T-helper 1 cell treated with Interleukin-12 subunit alpha and Interleukin-12 subunit beta and Interleukin-4 antibody, amounts not matched to agents 30 μg/mL and 1 μg/mL, for 36 hours (primary cell): Measurements from ENCODE around the gene XRCC5.
A peak's percentile ranks its signal among the peaks of the same experiment; 100 is the strongest.

Source experiments
- H3K27ac Mint-ChIP-seq: one replicate; pipeline ENCODE4 v1.8.0; 2021; ENCODE audit warnings: mild to moderate bottlenecking, mixed read lengths
- H3K27me3 Mint-ChIP-seq: one replicate; pipeline ENCODE4 v1.8.0; 2021; ENCODE audit warnings: low read depth, mixed read lengths
- H3K36me3 Mint-ChIP-seq: one replicate; pipeline ENCODE4 v1.8.0; 2021; ENCODE audit warnings: low read depth, mixed read lengths
- H3K4me1 Mint-ChIP-seq: one replicate; pipeline ENCODE4 v1.8.0; 2021; ENCODE audit warnings: low read depth, mixed read lengths
- H3K4me3 Mint-ChIP-seq: one replicate; pipeline ENCODE4 v1.8.0; 2021; ENCODE audit warnings: mild to moderate bottlenecking, moderate library complexity, mixed read lengths
- H3K9me3 Mint-ChIP-seq: one replicate; pipeline ENCODE4 v1.8.0; 2021; ENCODE audit warnings: mixed read lengths

The XRCC5 gene

DNA sequence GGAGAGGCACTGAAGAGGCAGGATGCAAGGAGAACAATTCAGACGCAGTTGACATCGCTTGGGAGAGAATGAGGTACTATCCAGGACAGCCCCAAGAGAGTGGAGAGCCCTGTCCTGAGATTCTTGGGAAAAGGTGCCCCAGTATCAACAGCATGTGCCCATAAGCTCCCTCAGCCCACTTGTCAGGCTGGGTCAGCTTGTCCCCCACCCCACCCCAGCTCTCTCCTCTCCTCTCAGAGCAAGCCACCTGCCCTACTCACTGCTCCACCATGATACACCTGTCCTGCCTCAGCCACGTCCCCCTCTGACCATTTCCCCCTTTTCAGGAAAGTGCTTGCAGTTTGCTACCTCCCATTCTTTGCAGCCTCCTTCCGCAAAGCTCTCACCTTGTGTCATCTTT is 111.8 kb downstream of the XRCC5 start:
- no peak overlapping the region for H3K4me3 Mint-ChIP-seq
- no peaks in the 10 kb centered on the region for H3K9me3 Mint-ChIP-seq
- H3K36me3 Mint-ChIP-seq, result peaks cover 13% of the 10 kb centered on the region
- H3K27me3 Mint-ChIP-seq, result no peaks in the 10 kb centered on the region
- H3K27ac Mint-ChIP-seq, result peak overlapping the region; percentile 26
- peaks cover 58% of the 10 kb centered on the region for H3K4me1 Mint-ChIP-seq

DNA sequence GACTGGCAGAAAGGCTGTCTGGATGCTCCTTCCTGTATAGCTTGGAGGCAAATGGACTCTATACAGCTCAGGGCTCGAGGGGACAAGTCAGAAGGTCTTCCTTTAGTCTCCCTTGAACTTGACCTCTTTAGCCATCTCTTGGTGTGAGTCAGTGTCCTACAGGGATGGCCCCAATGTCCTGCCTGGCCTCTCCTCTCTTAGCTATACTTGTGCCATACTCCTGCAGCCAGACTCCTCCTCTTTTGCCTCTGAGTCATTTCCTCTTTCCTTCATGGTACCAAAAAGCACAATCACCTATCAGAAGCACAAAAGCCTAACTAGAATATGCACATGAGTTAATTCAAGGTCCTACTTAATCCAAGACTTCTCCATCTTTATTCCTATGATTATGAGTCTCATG is 112.7 kb downstream of the XRCC5 start:
- H3K9me3 Mint-ChIP-seq, result no peaks in the 10 kb centered on the region
- peak overlapping the region; percentile 6 for H3K27ac Mint-ChIP-seq
- H3K27me3 Mint-ChIP-seq, result no peaks in the 10 kb centered on the region
- peaks cover 51% of the 10 kb centered on the region for H3K4me1 Mint-ChIP-seq
- H3K4me3 Mint-ChIP-seq, result peak overlapping the region; percentile 0
- peaks cover 13% of the 10 kb centered on the region for H3K36me3 Mint-ChIP-seq

DNA sequence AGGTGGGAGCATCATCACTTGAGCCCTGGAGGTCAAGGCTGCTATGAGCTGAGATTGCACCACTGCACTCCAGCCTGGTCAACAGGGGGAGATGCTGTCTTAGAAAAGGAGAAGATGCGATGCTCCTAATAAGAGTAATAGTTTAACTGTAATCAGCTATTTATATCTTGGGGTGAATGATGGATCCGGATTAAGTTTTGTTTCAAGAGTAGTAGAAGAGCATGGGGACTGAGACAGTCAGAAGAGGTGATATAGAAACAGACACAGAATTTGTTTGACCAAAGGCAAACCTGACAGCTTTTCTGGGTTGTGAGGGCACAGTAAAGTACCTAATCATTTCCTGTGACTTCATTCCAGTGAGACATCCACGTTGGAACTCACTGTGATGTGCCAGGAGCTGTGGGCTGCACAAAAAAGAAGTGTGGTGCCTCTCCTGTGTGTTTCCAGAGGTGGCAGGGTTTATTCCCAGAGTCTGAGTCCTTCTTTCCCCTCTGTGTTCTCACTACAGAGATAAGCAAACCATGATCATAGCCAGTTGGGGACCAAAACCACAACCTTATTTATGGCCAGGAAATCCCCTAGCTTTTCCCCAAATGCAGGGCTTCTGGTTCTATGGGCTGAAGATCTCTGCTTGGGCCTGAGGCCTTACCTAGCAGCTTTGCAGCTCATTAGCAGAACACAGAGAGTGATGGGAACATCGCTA is 113.7 kb downstream of the XRCC5 start:
- no peaks in the 10 kb centered on the region for H3K27me3 Mint-ChIP-seq
- peak overlapping the region; percentile 58 for H3K27ac Mint-ChIP-seq
- no peaks in the 10 kb centered on the region for H3K9me3 Mint-ChIP-seq
- H3K4me3 Mint-ChIP-seq, result peak overlapping the region; percentile 30
- H3K4me1 Mint-ChIP-seq, result peaks cover 41% of the 10 kb centered on the region
- peaks cover 13% of the 10 kb centered on the region for H3K36me3 Mint-ChIP-seq

DNA sequence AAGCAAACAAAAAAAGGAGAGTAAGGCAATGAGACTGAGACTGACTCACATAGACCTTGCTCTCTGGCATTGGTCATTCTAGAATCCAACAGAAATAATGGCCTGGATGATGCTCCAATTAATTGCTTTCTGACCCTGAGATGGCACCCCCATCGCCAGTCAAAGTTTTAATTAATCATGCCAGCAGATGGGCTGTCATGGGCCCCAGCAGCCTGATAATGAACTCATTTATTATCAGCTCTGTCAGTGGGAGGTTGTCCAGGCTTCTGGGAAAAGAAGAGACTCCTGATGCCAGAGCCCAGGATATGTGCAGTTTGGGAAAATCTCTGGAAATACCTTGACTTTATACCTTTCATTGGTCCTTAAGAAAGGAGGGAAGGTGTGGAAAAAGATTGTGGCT is 115.2 kb downstream of the XRCC5 start:
- peaks cover 32% of the 10 kb centered on the region for H3K4me1 Mint-ChIP-seq
- no peaks in the 10 kb centered on the region for H3K27me3 Mint-ChIP-seq
- H3K27ac Mint-ChIP-seq, result no peak overlapping the region
- peaks cover 5% of the 10 kb centered on the region for H3K36me3 Mint-ChIP-seq
- H3K9me3 Mint-ChIP-seq, result no peaks in the 10 kb centered on the region
- no peak overlapping the region for H3K4me3 Mint-ChIP-seq

DNA sequence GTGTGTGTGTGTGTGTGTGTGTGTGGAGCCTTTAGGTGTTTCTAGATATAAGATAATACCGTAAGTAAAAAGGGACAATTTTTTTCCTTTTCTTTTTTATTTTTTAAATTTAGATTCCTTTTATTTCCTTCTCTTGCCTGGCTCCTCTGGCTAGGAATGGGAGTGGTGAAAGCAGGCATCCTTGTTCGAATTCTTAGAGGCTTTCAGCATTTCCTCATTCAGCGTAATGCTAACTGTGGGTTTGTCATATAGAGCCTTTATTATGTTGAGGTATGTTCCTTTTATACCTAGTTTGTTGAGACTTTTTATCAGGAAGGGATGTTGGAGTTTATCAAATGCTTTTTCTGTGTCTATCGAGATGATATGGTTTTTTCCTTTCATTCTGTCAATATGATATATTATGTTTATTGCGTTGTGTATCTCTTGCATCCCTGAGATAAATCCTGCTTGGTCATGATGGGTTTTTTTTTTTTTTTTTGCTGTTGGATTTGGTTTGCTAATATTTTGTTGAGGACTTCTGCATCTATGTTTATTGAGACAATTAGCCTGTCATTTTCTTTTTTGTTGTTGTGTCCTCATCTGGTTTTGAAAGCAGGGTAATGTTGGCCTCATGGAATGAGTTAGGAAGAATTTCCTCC is 120.2 kb downstream of the XRCC5 start:
- Mint-ChIP-seq H3K36me3 (peaks cover 16% of the 10 kb centered on the region), H3K4me3 (no peak overlapping the region), H3K9me3 (peaks cover 31% of the 10 kb centered on the region), H3K27ac (no peak overlapping the region), H3K27me3 (peaks cover 4% of the 10 kb centered on the region), H3K4me1 (peaks cover 4% of the 10 kb centered on the region)

DNA sequence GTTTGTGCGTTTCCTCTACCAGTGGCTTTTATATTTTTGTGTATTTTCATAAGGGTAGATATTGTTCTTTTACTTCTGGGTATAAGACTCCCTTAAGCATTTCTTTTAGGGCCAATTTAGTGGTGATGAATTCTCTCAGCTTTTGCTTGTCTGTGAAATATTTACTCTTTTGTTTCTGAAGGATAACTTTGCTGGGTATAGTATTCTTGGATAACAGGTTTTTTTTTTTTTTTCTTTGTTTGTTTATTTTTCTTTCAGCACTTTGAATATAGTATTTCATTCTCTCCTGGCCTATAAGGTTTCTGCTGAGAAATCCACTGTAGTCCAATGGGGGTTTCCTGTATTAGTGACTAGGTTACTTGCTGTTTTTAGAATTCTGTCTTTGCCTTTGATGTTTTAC is 122.7 kb downstream of the XRCC5 start:
- peaks cover 35% of the 10 kb centered on the region for H3K9me3 Mint-ChIP-seq
- peaks cover 4% of the 10 kb centered on the region for H3K4me1 Mint-ChIP-seq
- no peak overlapping the region for H3K4me3 Mint-ChIP-seq
- H3K27me3 Mint-ChIP-seq, result peaks cover 4% of the 10 kb centered on the region
- H3K36me3 Mint-ChIP-seq, result peaks cover 20% of the 10 kb centered on the region
- no peak overlapping the region for H3K27ac Mint-ChIP-seq

DNA sequence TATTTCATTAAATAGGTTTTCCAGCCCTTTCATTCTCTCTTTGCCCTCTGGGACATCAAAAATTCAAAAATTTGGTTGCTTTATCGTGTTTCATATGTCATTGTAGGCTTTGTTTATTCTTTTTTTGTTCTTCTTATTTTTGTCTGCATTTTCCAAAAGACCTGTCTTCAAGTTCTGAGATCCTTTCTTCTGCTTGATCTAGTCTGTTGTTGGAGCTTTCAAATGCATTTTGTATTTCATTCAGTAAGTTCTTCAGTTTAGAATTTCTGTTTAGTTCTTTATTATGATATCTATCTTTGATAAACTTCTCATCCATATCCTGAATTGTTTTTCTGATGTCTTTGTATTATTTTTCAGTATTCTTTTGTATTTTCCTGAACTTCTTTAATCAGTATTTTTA is 123.6 kb downstream of the XRCC5 start:
- peaks cover 35% of the 10 kb centered on the region for H3K9me3 Mint-ChIP-seq
- no peak overlapping the region for H3K4me3 Mint-ChIP-seq
- peaks cover 4% of the 10 kb centered on the region for H3K4me1 Mint-ChIP-seq
- no peak overlapping the region for H3K27ac Mint-ChIP-seq
- peaks cover 20% of the 10 kb centered on the region for H3K36me3 Mint-ChIP-seq
- H3K27me3 Mint-ChIP-seq, result peaks cover 4% of the 10 kb centered on the region

DNA sequence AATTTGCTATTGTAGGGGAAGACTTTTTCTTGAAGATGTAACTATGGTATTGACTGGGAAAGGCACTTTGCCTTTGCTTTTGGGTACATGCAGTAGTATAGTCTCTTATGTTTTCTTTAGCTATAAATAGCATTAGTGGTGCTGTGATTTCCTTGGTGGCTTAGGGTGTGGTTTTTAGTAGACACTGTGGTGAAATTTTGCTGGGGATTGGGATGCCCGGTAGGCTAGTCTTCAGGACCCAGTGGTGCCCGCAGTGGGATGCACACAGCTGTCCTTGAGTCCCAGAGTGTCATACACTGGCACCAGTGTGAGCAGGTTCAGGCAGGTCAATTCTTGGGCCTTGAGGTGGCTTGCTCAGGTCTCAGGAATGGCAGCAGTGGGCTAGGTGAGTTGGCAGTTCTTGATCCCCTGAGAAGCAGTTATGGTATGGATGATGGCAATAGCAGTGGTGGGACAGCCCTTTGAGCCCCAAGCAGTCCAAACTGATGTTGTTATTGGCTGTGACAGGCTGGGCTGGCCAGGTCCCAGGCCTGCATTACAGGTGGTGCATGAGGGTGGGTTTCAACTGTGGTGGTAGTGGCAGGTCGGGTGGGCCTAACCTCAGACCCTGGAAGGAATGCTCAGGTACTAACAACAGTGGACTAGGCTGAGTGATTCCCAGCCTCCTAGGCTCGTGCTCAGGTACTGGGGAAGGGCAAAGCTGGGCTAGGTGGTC is 124.3 kb downstream of the XRCC5 start:
- Mint-ChIP-seq H3K36me3 (peaks cover 20% of the 10 kb centered on the region), H3K27me3 (peaks cover 4% of the 10 kb centered on the region), H3K9me3 (peaks cover 35% of the 10 kb centered on the region), H3K4me3 (no peak overlapping the region), H3K4me1 (peaks cover 4% of the 10 kb centered on the region), H3K27ac (no peak overlapping the region)

DNA sequence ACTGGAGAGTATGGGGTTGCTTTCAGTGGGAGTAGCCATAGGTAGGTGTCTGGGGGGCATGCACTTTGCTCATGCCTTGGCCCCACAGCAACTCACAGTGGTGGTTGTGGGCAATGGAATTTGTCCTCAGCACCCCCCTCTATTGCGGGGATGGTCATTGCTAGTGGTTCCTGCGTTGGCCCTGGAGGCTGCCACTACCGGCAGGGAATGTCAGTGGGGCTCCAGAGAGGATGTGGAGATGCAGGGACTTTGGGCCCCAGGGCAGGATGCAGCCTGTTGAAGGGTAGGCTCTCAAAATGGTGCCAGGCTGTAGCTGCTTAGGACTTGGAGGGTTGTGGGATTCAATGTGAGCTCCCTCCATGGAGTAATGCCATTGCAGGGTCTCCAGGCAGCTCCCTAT is 125.0 kb downstream of the XRCC5 start:
- Mint-ChIP-seq H3K4me1 (peaks cover 4% of the 10 kb centered on the region), H3K36me3 (peaks cover 20% of the 10 kb centered on the region), H3K9me3 (peaks cover 35% of the 10 kb centered on the region), H3K4me3 (no peak overlapping the region), H3K27ac (no peak overlapping the region), H3K27me3 (peaks cover 4% of the 10 kb centered on the region)

DNA sequence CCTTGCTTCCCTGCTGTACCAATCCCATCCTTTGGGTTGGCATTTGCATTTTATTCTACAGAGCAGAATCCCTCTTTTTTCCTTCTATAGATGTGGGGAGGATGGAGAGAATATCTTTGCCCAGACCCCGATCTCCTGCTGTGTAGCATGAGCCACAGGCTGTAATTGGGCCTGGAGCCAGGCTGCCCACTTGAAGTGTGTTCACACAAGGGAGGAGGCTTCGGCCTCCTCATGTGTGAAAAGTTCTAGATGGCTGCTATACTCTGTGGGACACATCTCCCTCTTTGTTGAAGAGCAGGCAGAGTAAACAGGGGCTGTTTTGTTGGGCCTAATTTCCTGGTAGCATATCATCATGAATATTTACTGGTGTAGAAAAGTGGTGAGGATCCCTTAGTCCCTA is 126.3 kb downstream of the XRCC5 start:
- Mint-ChIP-seq H3K4me1 (peaks cover 4% of the 10 kb centered on the region), H3K27ac (no peak overlapping the region), H3K4me3 (no peak overlapping the region), H3K9me3 (peaks cover 30% of the 10 kb centered on the region), H3K27me3 (peaks cover 4% of the 10 kb centered on the region), H3K36me3 (peaks cover 20% of the 10 kb centered on the region)

DNA sequence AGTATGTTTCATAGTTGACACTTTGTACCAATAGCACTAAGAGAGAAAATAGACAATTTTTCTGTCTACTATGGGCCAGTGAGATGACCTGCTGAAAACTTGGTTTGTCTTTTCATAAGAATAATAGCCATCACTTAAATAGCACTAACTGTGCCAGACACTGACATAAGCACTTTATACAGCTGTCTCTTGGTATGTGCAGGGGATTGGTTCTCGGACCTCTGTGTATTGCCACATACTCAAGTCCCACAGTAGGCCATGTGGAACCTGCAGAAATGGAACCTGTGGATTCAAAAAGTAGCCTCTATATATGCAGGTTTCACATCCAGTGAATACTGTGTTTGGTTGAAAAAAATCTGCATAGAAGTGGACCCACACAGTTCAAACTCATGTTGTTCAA is 126.7 kb downstream of the XRCC5 start:
- H3K36me3 Mint-ChIP-seq, result peaks cover 20% of the 10 kb centered on the region
- H3K4me3 Mint-ChIP-seq, result no peak overlapping the region

DNA sequence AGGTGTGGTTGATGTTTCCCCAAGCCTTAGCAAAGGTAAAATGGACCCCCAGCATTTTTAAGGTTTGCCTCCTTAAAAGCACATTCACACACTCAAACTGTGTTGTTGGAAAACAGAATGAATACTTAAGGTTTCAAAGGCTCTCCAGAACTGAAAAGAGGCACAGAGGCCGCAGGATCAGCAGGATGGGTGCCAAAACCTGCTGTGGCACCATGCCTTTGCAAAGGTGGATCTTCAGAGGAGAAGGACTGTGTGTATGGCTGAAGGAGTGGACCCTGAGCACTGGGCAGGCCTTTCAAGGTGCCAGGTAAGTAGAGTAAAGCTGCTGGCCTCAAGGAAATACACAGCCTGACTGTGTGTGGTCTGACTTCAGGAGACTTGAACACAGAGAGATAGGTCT is 127.3 kb downstream of the XRCC5 start:
- H3K4me1 Mint-ChIP-seq, result peaks cover 4% of the 10 kb centered on the region
- H3K27ac Mint-ChIP-seq, result no peak overlapping the region
- no peak overlapping the region for H3K4me3 Mint-ChIP-seq
- H3K36me3 Mint-ChIP-seq, result peaks cover 20% of the 10 kb centered on the region
- H3K27me3 Mint-ChIP-seq, result peaks cover 4% of the 10 kb centered on the region
- H3K9me3 Mint-ChIP-seq, result peaks cover 26% of the 10 kb centered on the region

More for the DNA sequence above, 126.7 kb downstream of the XRCC5 start:
- Mint-ChIP-seq H3K9me3 (peaks cover 28% of the 10 kb centered on the region), H3K27me3 (peaks cover 4% of the 10 kb centered on the region), H3K4me1 (peaks cover 4% of the 10 kb centered on the region), H3K27ac (no peak overlapping the region)

DNA sequence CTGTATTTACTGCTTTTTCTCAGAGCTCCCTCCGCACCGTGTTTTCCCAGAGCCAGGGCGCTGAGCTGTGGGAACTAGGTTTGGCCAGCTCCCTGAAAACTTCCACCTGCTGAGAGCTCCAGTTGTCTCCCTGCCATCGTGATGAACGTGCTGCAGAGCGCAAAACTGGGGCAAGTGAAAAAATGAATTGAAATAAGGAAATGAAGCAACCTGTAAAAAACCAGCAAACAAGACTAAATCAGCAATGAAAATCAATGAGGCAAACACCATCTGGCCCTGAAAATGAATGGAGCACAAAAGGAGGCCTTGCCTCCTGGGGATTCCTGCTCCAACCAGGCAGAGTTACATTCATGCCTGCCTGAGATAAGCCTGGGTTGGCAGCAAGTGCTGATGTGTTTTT is 133.2 kb downstream of the XRCC5 start:
- H3K4me3 Mint-ChIP-seq, result no peak overlapping the region
- peaks cover 4% of the 10 kb centered on the region for H3K36me3 Mint-ChIP-seq
- H3K27me3 Mint-ChIP-seq, result no peaks in the 10 kb centered on the region
- no peak overlapping the region for H3K27ac Mint-ChIP-seq
- H3K4me1 Mint-ChIP-seq, result no peaks in the 10 kb centered on the region
- peaks cover 3% of the 10 kb centered on the region for H3K9me3 Mint-ChIP-seq

DNA sequence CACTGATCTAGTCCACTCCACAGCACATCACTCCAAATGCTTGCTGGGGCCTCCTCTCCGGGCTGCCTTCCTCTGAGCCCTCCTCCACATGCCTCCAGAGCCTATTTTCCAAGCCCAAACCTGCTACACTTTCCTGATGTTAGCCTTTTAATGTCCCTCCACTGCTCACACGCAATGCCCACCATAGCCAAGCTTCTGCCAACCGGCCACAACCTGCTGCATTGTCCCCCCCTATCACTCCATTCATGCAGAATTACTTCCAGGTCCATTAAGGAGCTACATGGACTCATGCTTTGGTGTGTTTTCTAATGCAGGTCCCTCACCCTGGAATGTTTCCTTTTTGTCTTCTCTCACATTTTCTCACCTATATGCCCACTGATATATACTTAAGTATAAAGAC is 133.9 kb downstream of the XRCC5 start:
- H3K4me1 Mint-ChIP-seq, result no peaks in the 10 kb centered on the region
- H3K27me3 Mint-ChIP-seq, result no peaks in the 10 kb centered on the region
- H3K4me3 Mint-ChIP-seq, result no peak overlapping the region
- peaks cover 3% of the 10 kb centered on the region for H3K9me3 Mint-ChIP-seq
- H3K27ac Mint-ChIP-seq, result no peak overlapping the region
- peaks cover 4% of the 10 kb centered on the region for H3K36me3 Mint-ChIP-seq
